ENCODE data around the gene SLC22A7.

SLC22A7 gene, protein sequence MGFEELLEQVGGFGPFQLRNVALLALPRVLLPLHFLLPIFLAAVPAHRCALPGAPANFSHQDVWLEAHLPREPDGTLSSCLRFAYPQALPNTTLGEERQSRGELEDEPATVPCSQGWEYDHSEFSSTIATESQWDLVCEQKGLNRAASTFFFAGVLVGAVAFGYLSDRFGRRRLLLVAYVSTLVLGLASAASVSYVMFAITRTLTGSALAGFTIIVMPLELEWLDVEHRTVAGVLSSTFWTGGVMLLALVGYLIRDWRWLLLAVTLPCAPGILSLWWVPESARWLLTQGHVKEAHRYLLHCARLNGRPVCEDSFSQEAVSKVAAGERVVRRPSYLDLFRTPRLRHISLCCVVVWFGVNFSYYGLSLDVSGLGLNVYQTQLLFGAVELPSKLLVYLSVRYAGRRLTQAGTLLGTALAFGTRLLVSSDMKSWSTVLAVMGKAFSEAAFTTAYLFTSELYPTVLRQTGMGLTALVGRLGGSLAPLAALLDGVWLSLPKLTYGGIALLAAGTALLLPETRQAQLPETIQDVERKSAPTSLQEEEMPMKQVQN

DNA sequence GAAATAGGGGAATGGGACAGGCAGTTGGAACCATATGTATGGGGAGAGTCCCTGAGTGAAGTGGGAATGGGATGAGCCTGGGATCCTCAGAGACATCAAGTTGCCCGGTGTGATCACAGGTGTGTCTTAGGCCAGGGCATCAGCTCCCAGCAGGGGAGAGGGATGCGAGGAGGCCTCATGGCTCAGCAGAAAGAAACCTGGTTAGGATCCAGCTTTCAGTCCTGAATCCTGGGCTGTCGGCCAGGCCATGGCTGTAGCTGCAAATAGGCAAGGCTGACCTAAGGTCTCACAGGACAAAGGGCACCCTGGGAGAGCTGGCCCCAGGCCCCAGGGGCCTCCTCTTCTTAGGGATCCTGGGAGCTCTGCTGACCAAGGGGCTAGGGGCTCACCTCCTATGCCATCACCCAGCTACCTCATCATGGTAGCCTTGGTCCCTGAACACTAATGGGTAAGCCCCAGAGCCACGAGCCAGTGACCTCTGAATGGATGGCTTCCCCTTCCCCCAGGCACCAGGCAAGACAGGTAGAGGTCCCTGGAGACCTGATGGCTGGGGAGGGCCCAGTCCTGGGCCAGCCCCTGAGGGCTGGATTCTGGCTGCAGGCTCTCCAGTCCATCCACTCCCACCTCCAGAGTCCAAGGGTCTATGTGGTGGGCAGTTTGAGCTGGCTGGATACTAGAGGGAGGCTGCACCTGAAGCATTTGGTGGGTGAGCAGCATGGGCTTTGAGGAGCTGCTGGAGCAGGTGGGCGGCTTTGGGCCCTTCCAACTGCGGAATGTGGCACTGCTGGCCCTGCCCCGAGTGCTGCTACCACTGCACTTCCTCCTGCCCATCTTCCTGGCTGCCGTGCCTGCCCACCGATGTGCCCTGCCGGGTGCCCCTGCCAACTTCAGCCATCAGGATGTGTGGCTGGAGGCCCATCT lies at the start of gene SLC22A7:
Gene SLC22A7, plus strand, starts transcription at position 617 of the 921 bp plus-strand sequence. Its CDS starts 99 bp downstream, at position 716.
- DNase-seq (ENCODE audit: low read depth): no peak

- no peak for DNase-seq (ENCODE audit: low read depth)
Measured at GRCh38 chr6:43248791-43249190, 49.3 kb upstream of the SLC22A7 start.

GRCh38 chr6:43250992-43251373 lies 47.1 kb upstream of the SLC22A7 start:
- DNase-seq (ENCODE audit: low read depth): no peak

DNA sequence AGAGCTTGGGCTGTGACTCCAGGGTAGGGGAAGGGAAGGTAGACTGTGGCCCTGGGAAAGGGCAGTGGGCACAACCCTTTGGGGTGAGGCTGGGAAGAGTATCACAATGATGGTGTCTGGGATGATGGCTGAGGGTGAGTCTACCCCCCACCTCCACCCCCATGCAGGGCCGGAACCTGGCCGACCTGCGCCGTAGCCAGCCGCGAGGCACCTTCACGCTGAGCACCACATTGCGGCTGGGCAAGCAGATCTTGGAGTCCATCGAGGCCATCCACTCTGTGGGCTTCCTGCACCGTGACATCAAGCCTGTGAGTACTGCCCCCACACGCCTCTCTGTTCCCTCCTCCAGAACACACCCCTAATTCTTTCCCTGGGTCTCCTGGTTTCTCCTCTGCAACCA lies 44.7 kb upstream of the SLC22A7 start:
- no peak for DNase-seq (ENCODE audit: low read depth)

- DNase-seq (ENCODE audit: low read depth): no peak
Measured at GRCh38 chr6:43254138-43254817, 43.8 kb upstream of the SLC22A7 start.

GRCh38 chr6:43254846-43255245 lies 43.2 kb upstream of the SLC22A7 start:
- no peak for DNase-seq (ENCODE audit: low read depth)

- DNase-seq (ENCODE audit: low read depth): no peak
Measured at GRCh38 chr6:43255408-43256054, 42.5 kb upstream of the SLC22A7 start.

DNA sequence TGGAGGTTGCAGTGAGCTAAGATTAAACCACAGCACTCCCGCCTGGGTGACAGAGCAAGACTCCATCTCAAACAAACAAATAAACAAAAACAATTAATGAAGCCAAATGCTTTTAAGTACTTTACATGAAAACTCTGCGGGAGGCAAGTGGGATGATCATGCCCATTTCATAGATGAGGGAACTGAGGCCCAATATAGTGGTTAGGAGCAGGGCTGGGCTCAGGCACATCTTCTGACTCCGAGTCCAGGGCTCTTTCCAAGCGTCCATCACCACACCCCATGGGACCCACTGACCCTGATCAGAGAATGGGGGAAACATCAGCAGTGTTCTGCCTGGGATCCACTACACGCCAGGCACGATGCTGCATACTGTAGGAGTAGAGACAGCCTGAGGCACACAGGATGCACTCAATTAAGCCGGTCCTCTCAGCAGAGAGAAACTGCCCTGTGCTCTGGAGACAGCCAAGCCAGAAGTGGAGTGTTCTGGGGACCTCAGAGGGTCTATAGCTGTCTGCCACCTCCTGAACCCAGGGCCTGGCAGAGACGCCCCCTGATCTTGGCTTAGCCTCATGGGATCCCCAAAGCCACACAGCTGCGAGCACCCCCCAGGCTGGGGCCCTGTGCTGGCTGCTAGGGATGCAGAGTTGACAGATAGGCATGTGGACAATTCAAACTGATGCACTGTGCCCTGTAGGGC lies 41.2 kb upstream of the SLC22A7 start:
- DNase-seq (ENCODE audit: low read depth): no peak

- no peak for DNase-seq (ENCODE audit: low read depth)
Measured at GRCh38 chr6:43257367-43258145, 40.5 kb upstream of the SLC22A7 start.

DNA sequence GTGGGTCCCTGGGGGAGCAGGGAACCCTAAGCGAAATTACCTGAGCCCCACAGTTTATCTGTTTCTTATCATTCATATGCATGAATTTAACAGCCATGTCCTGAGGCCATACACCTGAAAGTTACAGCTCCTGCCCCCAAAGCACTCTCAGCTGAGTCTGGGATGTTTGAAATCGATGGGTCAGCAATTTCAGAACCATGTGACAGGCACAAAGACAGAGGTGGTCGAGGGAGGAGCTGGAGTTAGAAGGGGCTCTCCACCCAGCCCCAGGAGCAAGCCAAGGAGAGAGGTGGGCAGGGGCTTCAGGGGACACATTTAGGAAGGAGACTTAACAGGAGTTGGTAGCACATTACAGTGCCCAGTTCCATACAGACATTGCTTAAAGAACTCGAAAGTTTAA lies 39.9 kb upstream of the SLC22A7 start:
- DNase-seq (ENCODE audit: low read depth): no peak

- no peak for DNase-seq (ENCODE audit: low read depth)
Measured at GRCh38 chr6:43258807-43259686, 39.0 kb upstream of the SLC22A7 start.

GRCh38 chr6:43260791-43261190 lies 37.3 kb upstream of the SLC22A7 start:
- DNase-seq (ENCODE audit: low read depth): no peak

DNA sequence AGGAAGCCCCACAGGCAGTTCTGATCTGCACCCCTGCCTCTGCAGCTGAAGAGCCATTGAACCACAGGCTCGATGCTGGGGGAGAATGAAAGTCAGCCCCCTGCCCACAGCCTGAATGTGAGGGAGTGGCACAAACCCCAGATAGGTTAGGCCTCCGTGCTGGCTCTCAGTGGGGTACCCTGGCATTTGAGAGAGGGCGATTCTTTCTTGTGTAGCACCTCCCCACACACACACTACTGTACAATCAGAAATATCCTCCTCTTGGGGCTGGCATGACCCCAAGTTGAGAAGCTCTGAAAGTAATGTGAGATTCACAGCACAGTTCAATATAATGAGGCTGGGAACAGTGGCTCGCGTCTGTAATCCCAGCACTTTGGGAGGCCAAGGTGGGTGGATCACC lies 36.9 kb upstream of the SLC22A7 start:
- DNase-seq (ENCODE audit: low read depth): no peak

DNA sequence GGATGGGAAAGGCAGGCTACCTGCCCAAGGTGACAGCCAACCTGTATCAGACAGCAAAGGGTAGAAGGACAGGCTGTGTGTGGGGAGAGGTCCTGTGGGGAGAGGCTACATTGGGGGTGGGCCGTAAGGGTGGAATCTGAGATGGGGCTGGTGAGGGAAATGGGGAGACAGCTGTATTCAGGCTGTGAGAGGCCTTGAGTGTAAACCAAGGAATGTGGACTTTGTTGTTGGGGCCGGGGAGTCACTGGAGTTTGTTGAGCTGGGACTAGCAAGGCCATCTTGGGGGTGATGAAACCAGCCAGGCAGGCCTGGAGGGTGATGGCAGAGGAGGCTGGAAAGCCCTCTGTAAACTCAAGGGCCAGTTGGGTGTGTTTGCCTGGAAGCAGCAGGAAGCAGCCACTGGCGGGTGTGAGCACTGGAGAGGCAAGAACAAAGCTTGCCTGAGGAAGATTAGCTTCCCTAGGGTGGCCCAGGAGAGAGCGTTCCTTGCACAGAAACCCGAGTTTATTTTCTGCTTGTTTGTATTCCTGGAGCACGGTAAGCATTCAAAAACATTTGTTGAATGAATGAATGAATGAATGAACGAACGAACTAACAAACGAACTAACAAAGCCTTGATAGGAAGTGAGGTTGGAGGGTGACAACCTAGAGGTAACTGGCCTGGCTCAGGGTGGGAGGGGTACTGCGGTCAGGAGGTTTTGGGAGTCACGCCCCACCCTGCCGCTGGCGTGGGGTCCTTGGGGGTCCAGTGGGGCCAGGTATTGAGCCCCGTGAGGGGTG lies 35.9 kb upstream of the SLC22A7 start:
- no peak for DNase-seq (ENCODE audit: low read depth)

GRCh38 chr6:43262780-43263313 lies 35.2 kb upstream of the SLC22A7 start:
- DNase-seq (ENCODE audit: low read depth): no peak

DNA sequence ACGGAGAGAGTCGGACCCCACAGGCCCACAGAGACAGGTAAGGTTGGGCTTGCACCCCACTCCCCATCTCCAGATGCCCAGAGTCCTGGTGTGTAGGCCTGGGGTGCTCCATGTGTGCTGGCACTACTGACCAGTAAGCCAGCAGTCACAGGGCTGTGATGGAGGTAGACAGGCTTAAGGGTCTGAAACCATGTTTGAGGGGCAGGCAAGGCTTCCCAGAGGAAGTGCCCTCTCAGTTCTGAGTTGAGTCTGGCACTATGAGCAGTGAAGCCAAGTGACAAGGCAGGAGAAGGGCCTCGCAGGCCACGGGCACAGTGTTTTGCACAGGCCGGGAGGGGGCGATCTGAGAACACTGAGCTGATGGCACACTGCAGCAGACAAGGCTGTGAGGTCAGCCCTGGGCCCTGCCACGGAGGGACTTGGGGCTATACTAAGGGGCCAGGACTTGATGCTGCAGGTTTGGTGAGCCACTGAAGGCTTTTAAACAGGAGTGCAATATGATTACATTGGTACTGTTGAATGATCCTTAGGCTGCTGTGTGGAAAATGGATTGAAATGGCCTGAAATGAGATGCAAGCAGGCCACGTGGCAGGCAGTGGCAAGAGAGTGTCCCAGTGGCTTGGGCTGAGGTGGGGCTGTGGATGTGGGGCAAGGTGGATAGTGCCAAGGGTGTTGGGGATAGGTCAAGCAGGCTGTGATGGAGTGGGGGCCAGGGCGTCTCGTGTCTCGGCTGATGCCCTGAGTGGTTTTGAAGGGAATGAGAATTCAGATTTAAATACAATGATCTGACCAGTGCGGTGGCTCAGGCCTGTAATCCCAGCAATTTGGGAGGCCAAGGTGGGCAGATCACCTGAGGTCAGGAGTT lies 34.5 kb upstream of the SLC22A7 start:
- DNase-seq (ENCODE audit: low read depth): no peak

DNA sequence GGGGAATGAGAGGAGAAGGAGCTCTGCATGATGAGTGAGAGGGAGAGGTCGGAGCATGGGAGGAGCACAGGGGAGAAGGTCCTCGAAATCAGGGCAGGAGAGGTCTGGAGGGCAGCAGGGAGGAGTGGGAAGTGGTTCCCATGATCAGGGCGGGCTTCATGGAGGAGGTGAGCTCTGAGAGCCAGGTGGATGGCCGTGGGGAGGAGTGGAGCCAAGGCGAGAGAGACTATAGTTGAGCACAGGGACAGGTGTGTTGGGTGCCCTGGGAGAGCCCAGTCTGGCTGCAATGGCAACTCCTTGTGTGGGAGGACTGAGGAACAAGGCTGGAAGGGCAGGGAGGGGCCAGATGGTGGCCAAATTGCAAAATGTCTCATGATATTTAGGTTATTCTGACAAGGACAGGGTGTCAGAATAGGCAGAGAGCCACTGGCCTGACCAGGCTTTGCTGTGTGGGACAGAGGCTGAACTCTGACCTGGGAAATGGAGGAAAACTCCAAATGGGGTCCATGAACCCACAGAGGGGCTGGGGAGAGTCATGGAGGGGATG lies 33.4 kb upstream of the SLC22A7 start:
- no peak for DNase-seq (ENCODE audit: low read depth)

Measured in GM04503 (cell line).